CD1c-positive myeloid dendritic cell (primary cell): Measurements from ENCODE around the gene VWCE.
A peak's percentile ranks its signal among the peaks of the same experiment; 100 is the strongest.

Source experiments
- DNase-seq: peaks from one replicate; pipeline ENCODE4 v3.0.0-alpha.2; 2016; ENCODE audit errors: extremely low spot score

The VWCE gene

GRCh38 chr11:61329871-61330270, 34.8 kb upstream of the VWCE start:
- no peak for DNase-seq

DNA sequence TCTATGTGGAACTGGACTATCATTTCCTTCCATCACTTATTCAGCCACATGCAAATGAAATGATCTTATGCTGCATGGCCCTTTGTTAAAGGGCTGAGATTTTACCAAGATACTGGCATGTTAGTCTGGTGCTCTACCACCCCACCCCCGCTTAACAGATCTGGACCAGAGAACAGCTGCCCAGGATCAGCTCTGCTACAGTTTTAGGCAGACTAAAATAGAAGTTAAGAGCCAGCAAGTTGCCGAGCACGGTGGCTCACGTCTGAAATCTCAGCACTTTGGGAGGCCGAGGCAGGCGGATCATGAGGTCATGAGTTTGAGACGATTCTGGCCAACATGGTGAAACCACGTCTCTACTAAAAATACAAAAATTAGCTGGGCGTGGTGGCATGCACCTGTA, 33.2 kb upstream of the VWCE start:
- DNase-seq = no peak

GRCh38 chr11:61327669-61328071, 32.6 kb upstream of the VWCE start:
- no peak for DNase-seq

- no peak for DNase-seq
These were observed 30.7 kb upstream of the VWCE start for GRCh38 chr11:61325649-61326414.

DNA sequence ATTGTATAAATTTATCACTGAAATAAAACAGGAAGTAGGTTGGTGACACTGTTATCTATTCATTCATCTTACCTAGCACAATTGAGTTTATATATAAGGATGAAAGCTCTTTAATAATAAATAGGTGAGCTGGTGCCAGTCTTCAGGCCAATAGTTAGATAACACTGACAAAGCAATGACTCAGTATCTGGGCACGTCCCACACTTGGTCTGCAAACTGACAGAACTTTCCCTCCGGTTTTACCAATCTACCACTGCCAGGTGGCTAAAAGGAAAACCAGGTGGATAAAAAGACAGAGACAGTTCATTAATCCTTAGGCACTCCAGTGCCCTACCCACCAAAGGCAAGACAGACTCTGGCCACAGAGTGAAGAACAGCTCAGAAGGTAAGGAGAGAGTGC, 20.1 kb upstream of the VWCE start:
- no peak for DNase-seq

- no peak for DNase-seq
These were observed 15.6 kb upstream of the VWCE start for GRCh38 chr11:61310749-61311148.

DNA sequence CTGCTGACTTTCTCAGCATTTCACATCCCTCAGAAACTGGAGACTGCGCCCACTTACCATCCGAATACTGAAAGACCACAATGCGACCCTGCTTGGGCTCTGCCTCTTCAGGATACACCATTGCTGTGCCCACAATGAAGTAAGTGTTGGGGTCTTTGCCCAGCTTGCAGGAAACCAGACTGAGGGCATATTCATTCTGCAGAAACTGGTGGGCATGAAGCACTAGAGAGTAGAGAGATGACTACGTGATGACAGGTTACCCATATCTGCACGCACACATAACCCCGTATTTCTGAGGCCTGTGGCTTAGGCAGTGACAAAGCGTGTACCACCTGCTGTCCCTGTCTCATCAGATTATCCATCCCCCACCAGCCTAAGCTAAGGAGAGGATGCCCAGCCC, 14.6 kb upstream of the VWCE start:
- DNase-seq = no peak

GRCh38 chr11:61309141-61309540, 14.0 kb upstream of the VWCE start:
- no peak for DNase-seq

DNA sequence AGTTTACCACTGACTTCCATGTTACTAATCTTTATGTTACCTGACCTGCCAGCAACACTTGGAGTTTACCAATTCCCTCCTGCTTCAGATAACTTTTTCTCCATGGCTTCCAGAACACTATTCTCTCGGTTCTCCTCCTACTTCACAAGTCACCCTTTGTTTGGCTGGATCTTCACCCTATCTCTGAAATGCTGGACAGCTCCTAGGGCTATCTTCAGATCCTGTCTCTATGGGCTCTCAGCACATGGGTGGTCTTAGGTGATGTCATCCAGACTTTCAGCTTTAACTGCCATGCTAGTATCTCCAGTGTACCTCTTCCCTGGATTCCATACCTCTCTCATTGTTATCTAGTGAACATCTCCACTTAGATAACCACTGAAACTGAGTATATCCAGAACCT, 12.2 kb upstream of the VWCE start:
- DNase-seq = no peak

DNA sequence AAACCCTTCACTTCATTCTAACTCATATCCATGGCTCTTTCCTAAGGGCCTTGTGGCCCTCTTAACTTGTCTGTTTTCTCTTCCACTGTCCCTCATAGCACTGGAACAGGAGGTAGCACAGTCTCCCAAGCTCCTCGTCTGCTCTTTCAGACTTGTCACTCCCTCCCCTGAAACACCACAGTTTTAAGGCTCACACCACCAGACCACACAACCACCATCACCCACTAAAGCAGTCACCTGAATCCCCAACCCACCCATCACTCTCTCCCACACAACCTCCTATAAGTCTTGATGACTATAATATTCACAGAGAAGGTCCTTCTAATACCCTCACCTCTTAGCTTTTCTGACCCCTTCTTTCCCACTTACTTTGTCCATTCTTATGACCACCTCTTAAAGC, 11.1 kb upstream of the VWCE start:
- no peak for DNase-seq

DNA sequence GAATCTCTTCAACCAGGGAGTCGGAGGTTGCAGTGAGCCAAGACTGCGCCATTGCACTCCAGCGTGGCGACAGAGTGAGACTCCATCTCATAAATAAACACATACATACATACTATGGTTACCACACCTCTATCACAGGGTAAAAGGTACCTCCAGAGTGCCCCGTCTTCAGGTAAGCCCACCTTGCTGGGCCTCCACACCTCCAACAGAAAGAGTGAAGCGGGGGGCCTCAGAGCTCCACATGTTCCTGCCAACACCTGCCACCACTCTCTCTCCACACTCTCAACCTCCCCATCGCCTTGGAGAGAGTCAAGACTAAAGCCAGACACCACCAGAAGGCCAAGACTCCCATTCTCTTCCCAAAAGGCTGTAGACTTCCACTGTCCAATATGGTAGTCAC, 10.3 kb upstream of the VWCE start:
- no peak for DNase-seq

- no peak for DNase-seq
These were observed 8.6 kb upstream of the VWCE start for GRCh38 chr11:61303725-61304124.

DNA sequence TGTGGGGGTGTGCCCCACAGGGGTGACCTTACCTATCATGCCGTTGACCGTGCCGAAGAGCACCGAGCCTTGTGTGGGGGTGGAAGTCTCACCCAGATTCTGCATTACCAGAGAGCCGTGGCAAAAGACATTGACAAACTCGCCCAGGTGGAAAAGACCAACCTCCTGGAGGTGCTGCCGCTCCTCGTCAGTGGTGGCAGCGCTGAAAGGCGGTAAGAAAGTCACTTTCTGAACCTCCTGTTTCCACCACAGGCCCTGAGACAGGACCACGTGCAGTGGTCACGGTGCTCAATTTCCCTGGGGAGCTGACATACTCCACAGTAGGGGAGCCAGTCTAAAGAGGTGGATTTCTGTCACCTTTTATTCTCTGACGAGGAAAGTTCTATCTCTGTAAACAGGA, 7.4 kb upstream of the VWCE start:
- no peak for DNase-seq

DNA sequence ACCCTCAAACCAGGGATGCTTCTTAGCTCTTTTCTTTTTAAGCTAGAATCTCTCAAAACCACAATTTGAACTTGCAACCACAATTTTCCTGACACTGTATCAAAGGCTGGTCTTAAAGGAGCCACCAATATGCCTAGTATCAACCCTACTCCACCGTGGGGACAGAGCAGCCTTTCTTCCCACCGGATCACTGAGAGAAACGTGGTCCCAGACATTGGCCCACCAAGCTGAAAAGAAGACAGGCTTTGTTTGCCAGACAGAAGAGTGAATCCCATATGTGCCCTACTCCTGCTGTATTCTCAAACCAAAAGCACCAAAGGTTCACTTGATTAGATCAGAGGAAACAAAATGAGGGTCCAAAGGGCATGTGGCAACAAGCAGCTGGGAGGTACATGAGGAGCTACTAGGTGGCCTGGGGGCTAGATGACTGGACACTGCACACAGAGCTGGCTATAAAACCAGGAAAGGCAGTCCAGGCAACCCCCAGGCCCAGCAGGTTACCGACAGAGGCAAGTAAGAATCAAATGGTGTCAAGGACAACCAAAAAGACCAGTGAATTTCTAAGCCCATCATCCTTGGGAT, 3.6 kb upstream of the VWCE start:
- no peak for DNase-seq

DNA sequence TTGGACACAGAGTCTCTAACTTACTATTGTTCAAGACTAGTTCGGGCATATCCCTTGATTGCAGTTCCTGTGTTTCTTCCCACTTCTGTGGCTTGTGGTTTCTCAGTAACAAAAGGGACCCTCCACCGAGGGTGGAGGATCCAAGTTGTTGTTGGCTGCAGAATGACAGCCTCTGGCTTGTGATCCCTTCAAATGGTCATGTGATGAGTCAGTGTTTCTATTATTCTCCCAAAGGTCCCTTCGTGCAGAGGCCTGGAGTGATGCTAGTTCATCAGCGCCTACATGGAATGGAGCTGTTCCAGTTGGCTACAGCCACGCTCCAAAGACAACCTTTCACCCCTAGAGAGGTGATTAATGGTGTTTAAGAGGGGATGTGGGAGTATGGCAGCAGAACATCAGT, 2.6 kb upstream of the VWCE start:
- peak; percentile 46 for DNase-seq

DNA sequence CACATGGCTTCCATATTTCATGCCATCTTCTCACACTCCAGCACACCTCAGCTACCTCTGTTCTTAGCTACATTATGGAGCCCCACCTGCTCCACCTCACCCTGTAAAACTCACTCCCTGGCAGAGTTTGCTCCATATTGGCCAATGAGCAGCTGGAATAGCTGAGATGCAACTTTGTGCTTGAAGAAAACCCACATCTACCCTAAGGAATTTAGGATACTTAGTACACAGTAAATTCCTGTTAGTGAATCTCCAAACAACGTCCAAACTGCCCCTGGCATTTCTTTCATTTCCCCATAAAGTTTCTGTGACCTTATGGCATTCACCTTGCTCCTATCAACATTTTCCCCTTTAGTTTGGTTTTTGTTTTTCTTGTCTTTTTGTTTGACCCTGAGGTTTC, 2.2 kb upstream of the VWCE start:
- DNase-seq = no peak

DNA sequence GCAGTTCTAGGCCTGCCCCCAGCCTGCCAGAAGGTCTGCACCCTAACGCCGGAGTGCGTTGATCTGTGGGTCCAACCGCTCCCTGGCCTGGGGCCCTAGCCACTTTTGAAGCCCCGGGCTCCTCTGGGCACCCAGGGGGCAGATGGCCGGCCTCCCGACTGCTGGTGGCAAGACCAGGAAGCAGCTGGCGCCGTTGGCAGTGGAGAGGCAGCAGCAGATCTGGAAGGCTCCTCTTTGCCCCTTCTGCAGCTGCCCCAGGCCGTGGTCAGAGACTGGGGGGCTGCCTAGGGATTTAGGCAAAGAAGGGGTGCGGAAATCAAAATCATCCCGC, 445 bp upstream of the VWCE start:
- DNase-seq = no peak

- peak; percentile 46 for DNase-seq
These were observed 1.0 kb downstream of the VWCE start for GRCh38 chr11:61293867-61294716.

DNA sequence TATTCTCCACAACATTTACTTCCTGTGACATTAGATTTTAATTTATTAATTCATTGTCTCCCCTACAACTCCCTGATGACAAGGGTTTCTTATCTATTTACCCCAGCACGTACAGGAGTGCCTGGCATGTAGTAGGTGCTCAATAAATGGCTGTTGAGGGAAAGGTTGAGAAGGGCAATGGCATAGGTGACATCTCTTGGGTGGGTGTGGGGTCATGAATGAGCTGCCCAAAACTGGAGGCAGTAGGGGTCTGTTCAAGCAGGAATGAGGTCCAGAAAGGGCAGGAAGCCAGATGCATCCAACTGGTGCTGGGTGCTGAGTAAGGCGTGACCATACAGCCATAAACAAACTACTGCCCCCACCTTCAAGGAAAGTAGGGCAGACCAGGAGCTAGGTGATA, 2.8 kb downstream of the VWCE start:
- no peak for DNase-seq

DNA sequence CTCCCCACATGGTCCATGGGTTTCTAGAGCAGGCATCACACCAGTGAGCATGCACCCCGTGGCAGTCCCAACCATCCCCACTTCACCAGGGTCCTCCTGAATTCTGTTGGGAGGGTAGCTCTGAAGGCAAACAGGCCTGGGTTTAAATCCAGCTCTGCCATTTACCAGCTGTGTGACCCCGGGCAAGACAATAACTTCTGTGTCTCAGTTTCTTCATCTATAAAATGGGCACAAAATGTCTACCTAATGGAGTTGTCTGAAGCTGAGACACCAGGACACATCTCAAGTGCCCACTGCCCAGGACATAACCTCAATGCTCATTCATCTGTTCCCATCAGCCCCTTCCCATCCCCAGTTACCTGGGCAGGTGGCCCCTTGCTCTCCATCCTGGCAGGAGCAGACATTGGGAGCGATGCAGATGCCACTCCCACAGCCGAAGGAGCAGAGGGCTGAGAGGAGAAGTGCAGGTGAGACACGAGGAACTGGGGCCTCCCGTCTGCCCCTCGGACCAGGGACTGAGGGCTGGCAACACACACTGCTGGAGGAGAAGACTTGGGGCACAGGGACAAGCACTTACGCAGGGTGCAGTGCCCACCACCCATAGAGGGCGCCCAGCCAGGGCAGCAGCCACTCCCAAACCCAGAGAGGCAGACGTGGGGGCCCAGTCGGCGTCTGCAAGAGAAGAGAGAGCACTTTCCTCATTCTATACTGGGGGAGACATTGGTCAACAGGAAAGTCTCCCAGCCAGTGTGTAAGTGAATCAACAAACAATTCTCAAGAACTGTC, 4.0 kb downstream of the VWCE start:
- DNase-seq = peak; percentile 18

DNA sequence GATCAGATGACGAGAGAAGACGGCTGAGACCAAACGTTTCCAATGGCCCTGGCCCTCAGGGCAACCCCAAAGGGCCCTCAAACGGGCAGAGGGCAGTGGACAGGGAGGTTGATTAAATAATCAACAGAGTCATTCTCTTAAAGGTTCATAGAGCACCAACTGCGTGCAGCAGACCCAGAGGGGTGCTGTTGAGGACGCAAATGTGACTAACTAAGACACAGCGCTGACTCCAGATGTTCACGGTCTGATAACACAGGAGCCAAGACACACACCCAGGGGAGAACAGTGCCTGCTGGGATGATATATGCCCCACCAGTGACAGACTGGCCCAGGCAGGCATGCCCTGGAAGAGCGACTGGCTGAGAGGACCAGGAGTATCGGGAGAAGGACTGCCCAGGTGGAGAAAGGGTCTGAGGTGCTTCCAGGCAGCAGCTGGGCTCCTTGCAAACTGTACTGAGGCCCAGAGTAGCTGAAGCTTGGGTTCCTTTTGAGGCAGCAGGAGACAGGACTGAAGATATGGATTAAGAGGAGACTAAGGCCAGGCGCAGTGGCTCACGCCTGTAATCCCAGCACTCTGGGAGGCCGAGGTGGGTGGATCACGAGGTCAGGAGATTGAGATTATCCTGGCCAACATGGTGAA, 7.7 kb downstream of the VWCE start:
- DNase-seq = no peak

DNA sequence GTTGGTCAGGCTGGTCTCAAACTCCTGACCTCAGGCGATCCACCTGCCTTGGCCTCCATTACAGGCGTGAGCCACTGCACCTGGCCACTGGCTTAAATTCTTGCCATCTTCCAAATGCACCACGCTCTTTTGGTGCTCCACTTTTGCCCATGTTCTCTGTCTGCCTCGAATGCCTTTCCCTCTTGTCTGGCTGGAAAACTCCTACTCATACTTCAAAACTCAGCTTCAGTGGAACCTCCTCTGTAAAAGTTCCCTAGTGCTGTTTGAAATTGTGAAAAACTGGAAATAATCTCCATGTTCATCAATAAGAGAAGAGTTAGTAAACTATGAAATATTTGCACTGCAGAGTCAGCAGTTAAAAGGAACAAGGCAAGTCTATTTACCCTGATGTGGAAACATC, 11.5 kb downstream of the VWCE start:
- no peak for DNase-seq
